NB4 (cell line): ENCODE measurements around the gene PIK3C2G.

Source experiments
- MYC ChIP-seq: IDR thresholded peaks from 2 replicates; pipeline ENCODE4 v1.6.1; 2011; ENCODE audit warnings: low read depth, low read length
- TF ChIP-seq, protein P1 (sequence below): IDR thresholded peaks from 2 replicates; pipeline ENCODE4 v1.6.1; 2011; ENCODE audit warnings: low read depth, low read length
- TF ChIP-seq, protein P2 (sequence below): IDR thresholded peaks from one replicate; pipeline ENCODE4 v1.5.1; 2012; ENCODE audit warnings: low read depth, low read length

DNA sequence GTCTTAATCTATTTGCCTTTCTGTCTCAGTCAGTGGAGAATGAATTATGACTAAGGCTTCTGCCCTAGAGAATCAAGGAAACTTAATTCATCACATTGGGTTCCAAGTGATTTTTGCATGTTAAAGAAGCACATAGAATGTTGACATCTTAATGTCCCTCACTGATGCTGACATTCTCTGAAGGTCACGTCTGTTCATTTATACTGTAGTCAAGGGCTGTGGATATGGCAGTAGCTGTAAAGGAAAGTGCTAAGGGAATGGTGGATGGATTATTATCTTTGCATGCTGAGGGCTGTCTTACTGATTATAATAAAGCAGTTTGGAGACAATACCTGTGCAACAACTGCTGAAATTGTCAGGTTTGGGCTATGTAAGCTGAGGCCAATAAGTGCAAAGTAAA, 315.3 kb downstream of the PIK3C2G start:
- TF ChIP-seq, protein P1, sequence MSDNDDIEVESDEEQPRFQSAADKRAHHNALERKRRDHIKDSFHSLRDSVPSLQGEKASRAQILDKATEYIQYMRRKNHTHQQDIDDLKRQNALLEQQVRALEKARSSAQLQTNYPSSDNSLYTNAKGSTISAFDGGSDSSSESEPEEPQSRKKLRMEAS, result no peak
- TF ChIP-seq, protein P2, sequence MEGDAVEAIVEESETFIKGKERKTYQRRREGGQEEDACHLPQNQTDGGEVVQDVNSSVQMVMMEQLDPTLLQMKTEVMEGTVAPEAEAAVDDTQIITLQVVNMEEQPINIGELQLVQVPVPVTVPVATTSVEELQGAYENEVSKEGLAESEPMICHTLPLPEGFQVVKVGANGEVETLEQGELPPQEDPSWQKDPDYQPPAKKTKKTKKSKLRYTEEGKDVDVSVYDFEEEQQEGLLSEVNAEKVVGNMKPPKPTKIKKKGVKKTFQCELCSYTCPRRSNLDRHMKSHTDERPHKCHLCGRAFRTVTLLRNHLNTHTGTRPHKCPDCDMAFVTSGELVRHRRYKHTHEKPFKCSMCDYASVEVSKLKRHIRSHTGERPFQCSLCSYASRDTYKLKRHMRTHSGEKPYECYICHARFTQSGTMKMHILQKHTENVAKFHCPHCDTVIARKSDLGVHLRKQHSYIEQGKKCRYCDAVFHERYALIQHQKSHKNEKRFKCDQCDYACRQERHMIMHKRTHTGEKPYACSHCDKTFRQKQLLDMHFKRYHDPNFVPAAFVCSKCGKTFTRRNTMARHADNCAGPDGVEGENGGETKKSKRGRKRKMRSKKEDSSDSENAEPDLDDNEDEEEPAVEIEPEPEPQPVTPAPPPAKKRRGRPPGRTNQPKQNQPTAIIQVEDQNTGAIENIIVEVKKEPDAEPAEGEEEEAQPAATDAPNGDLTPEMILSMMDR, result no peak
- no peak for TF ChIP-seq MYC
